ENCODE data around the gene HERC2.

GRCh38 chr15:28080386-28080785, 241.6 kb downstream of the HERC2 start:
- TF ChIP-seq ZNF274 (IDR thresholded peaks at IDR 0.05; ENCODE audit: low read depth, low read length) (no peak), YY1 (IDR thresholded peaks at IDR 0.05; ENCODE audit: insufficient read depth, insufficient read length) (no peak)
